HPDE6-E6E7 (cell line): ENCODE measurements around the gene STK4.
"Not testable (repeated sequence)": the region's sequence is repeated elsewhere in the genome, so short reads cannot be mapped to it uniquely, and the experiment has no call there.

Experiments used
- DNase-seq: peaks from one replicate; pipeline ENCODE4 v3.0.0; 2011; ENCODE audit warnings: missing footprints; ENCODE audit errors: extremely low spot score

The STK4 gene

GRCh38 chr20:44983093-44983674 is 16.9 kb downstream of the STK4 start:
- no peak for DNase-seq

GRCh38 chr20:44988631-44989171 is 22.4 kb downstream of the STK4 start:
- DNase-seq: no peak

GRCh38 chr20:44990425-44990824 is 24.1 kb downstream of the STK4 start:
- DNase-seq: no peak

- no peak for DNase-seq
Observed at GRCh38 chr20:44990957-44991356, 24.6 kb downstream of the STK4 start.

- peak; percentile 43 for DNase-seq
Observed at GRCh38 chr20:44993343-44993742, 27.0 kb downstream of the STK4 start.

- DNase-seq: no peak
Observed at GRCh38 chr20:44997171-44997570, 30.9 kb downstream of the STK4 start.

- no peak for DNase-seq
Observed at GRCh38 chr20:44997668-44998067, 31.4 kb downstream of the STK4 start.

- no peak for DNase-seq
Observed at GRCh38 chr20:45008521-45009049, 42.3 kb downstream of the STK4 start.

GRCh38 chr20:45010399-45010828 is 44.1 kb downstream of the STK4 start:
- DNase-seq: no peak

- peak; percentile 58 for DNase-seq
Observed at GRCh38 chr20:45011108-45011526, 44.8 kb downstream of the STK4 start.

- DNase-seq: no peak
Observed at GRCh38 chr20:45012682-45013302, 46.5 kb downstream of the STK4 start.

GRCh38 chr20:45014131-45014530 is 47.8 kb downstream of the STK4 start:
- DNase-seq: not testable (repeated sequence)

GRCh38 chr20:45014671-45015415 is 48.5 kb downstream of the STK4 start:
- peak; percentile 48 for DNase-seq

GRCh38 chr20:45016089-45016671 is 49.9 kb downstream of the STK4 start:
- no peak for DNase-seq

- DNase-seq: no peak
Observed at GRCh38 chr20:45017281-45017680, 51.0 kb downstream of the STK4 start.

GRCh38 chr20:45017857-45018256 is 51.5 kb downstream of the STK4 start:
- DNase-seq: no peak

GRCh38 chr20:45019027-45019761 is 52.9 kb downstream of the STK4 start:
- DNase-seq: no peak

- no peak for DNase-seq
Observed at GRCh38 chr20:45019762-45020123, 53.4 kb downstream of the STK4 start.

- DNase-seq: no peak
Observed at GRCh38 chr20:45020236-45020886, 54.0 kb downstream of the STK4 start.

- DNase-seq: no peak
Observed at GRCh38 chr20:45021631-45022030, 55.3 kb downstream of the STK4 start.

- not testable (repeated sequence) for DNase-seq
Observed at GRCh38 chr20:45023140-45023539, 56.8 kb downstream of the STK4 start.
